NCI-H1417 treated with DMSO at 0.1 percent for 48 hours (cell line): Measurements from ENCODE around the gene CDK15.
"Not testable (repeated sequence)": the region's sequence is repeated elsewhere in the genome, so short reads cannot be mapped to it uniquely, and the experiment has no call there.

Source experiments
- DNase-seq: peaks from one replicate; lab custom pipeline; 2025; lab: John Stamatoyannopoulos, UW

The CDK15 gene

GRCh38 chr2:201831469-201831868 lies 25.1 kb downstream of the CDK15 start:
- no peak for DNase-seq

- DNase-seq: no peak
These were observed 27.4 kb downstream of the CDK15 start for GRCh38 chr2:201833781-201834180.

GRCh38 chr2:201835066-201835465 lies 28.7 kb downstream of the CDK15 start:
- DNase-seq: no peak

GRCh38 chr2:201837391-201837790 lies 31.1 kb downstream of the CDK15 start:
- DNase-seq: no peak

GRCh38 chr2:201837824-201838431 lies 31.6 kb downstream of the CDK15 start:
- DNase-seq: no peak

GRCh38 chr2:201839727-201840126 lies 33.4 kb downstream of the CDK15 start:
- no peak for DNase-seq

GRCh38 chr2:201840726-201841125 lies 34.4 kb downstream of the CDK15 start:
- no peak for DNase-seq

- no peak for DNase-seq
These were observed 36.0 kb downstream of the CDK15 start for GRCh38 chr2:201842131-201842860.

GRCh38 chr2:201844922-201845321 lies 38.6 kb downstream of the CDK15 start:
- not testable (repeated sequence) for DNase-seq

- no peak for DNase-seq
These were observed 41.1 kb downstream of the CDK15 start for GRCh38 chr2:201847481-201847880.

- no peak for DNase-seq
These were observed 46.1 kb downstream of the CDK15 start for GRCh38 chr2:201852462-201852861.

- no peak for DNase-seq
These were observed 46.6 kb downstream of the CDK15 start for GRCh38 chr2:201852878-201853415.

- no peak for DNase-seq
These were observed 48.0 kb downstream of the CDK15 start for GRCh38 chr2:201854221-201854801.

GRCh38 chr2:201854841-201855240 lies 48.5 kb downstream of the CDK15 start:
- DNase-seq: no peak

GRCh38 chr2:201855356-201855755 lies 49.0 kb downstream of the CDK15 start:
- no peak for DNase-seq

- no peak for DNase-seq
These were observed 51.0 kb downstream of the CDK15 start for GRCh38 chr2:201857326-201857725.

- peak; percentile 20 for DNase-seq
These were observed 52.2 kb downstream of the CDK15 start for GRCh38 chr2:201858281-201859184.

- DNase-seq: no peak
These were observed 53.6 kb downstream of the CDK15 start for GRCh38 chr2:201859949-201860348.

GRCh38 chr2:201860636-201861066 lies 54.3 kb downstream of the CDK15 start:
- DNase-seq: no peak

GRCh38 chr2:201862843-201863242 lies 56.5 kb downstream of the CDK15 start:
- DNase-seq: no peak

- no peak for DNase-seq
These were observed 60.5 kb downstream of the CDK15 start for GRCh38 chr2:201866643-201867473.
